ENCODE results near the gene AIP. TPM values are rescaled to one million over a fixed set of nuclear protein-coding genes. Genes with fewer than 3 reads are reported as not detected.
A peak's percentile ranks its signal among the peaks of the same experiment; 100 is the strongest.

AIP gene
- total and polyA plus RNA-seq, 9 of the 15 experiments (the other 6 are each of a cell fraction or from before 2014, with no cell fraction given), result 5.2 to 92.5 (median 52.7) TPM

GRCh38 chr11:67469508-67469811 lies 13.4 kb upstream of the AIP start (continued):
- no peak for TF ChIP-seq POLR2H (tag; IDR thresholded peaks at IDR 0.05; ENCODE audit: low read depth)

DNA sequence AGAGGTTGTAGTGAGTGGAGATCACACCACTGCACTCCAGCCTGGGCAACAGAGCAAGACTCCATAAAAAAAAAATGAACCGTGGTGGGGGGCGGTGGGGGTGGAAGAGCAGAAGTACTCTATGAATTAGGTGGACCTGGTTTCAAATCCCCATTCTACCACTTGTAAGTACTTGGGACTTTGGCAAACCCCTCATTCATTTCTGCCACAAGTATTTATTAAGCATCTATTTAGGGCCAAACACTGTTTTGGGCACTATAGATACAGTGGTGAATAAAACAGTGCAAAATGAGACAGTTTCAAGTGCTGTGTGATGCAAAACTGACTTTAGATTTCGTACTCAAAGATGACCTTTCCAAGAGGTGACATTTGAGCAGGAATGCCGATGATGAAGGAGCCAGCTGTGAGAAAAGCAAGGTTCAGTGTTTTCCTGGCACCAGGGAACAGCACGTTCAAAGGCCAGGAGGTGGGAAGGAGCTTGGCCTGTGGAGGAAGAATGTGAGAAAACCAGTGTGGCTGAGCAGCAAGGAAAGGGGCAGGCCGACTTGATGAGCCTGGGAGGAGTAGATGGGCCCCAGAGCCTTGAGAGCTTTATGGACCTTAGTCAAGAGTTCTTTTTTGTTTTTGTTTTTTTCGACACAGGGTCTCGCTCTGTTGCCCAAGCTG lies 12.4 kb upstream of the AIP start:
- FAIRE-seq (peak; percentile 15), DNase-seq (ENCODE audit: extremely low read depth in 1 of 4, low spot score in 3 of 4) (no peak), ATAC-seq (no peak)
- H2AFZ ChIP-seq (ENCODE audit: low read depth, low read length), result peak overlapping the region; percentile 60; the same call in 1 of the 2 replicates
- ChIA-PET CTCF (ENCODE audit: low intra/inter-chr PET ratio) (no interaction called here), POLR2A (interaction anchor here (1.0 kb wide), 1 partner anchor 90 kb away, joined by 3 read pairs; no protein-coding TSS in a partner anchor)
- peaks cover 4% of the 10 kb centered on the region; the same call in 2 of the 3 replicates for H3K79me2 ChIP-seq (ENCODE audit: control insufficient read depth, insufficient read depth, low read length)
- no TSS peak for BruUV-seq (replicated peaks)
- H3K4me3 ChIP-seq, result no peak overlapping the region
- H3K36me3 ChIP-seq (ENCODE audit: control insufficient read depth, insufficient read depth, low read length), result no peaks in the 10 kb centered on the region
- in situ Hi-C loops (cut with MboI) (no loop called here), intact Hi-C loops (cut with micrococcal nuclease) (loop anchor here (5.0 kb wide), 1 partner anchor 37 kb away; the partner anchor contains the start of genes CDK2AP2 and PITPNM1)
- no peak overlapping the region for H3K4me2 ChIP-seq (ENCODE audit: insufficient read depth, low read length)
- WGBS (ENCODE audit: insufficient coverage, low coverage, missing lambda C conversion rate), result 78% methylated on average over 8 of the region's 8 CpGs
- no peak overlapping the region for H3K9ac ChIP-seq (ENCODE audit: insufficient read depth in 1 of 2, low read depth in 2 of 2, low read length in 2 of 2)
- no peaks in the 10 kb centered on the region for H3K27me3 ChIP-seq (ENCODE audit: control insufficient read depth in 2 of 2, insufficient read depth in 2 of 2, low read length in 2 of 2)
- H3K4me1 ChIP-seq (replicated peaks in 1 of 2; ENCODE audit: control insufficient read depth in 2 of 2, insufficient read depth in 2 of 2, low read length in 2 of 2), result peaks cover 6 to 29% of the 10 kb centered on the region in 2 experiments; a peak in 4 of 5 replicates
- no peak overlapping the region for H3K27ac ChIP-seq (ENCODE audit: extremely low read depth, low read depth, low read length)
- no peaks in the 10 kb centered on the region for H3K9me1 ChIP-seq (ENCODE audit: control insufficient read depth, insufficient read depth, low read length)
- TF ChIP-seq MXD1 (CRISPR knock-in tag; IDR thresholded peaks at IDR 0.05; ENCODE audit: borderline replicate concordance, poor library complexity, severe bottlenecking) (no peak), MYC (IDR thresholded peaks at IDR 0.05; ENCODE audit: low read depth, low read length) (no peak), MYC (CRISPR knock-in tag; IDR thresholded peaks at IDR 0.05; ENCODE audit: borderline replicate concordance, low read depth) (no peak), ZNF589 (CRISPR knock-in tag; IDR thresholded peaks at IDR 0.05; ENCODE audit: low read depth) (no peak), ZNF212 (CRISPR knock-in tag; IDR thresholded peaks at IDR 0.05) (no peak), PYGO2 (tag; IDR thresholded peaks at IDR 0.05) (no peak), FOXJ3 (CRISPR knock-in tag; IDR thresholded peaks at IDR 0.05) (no peak), ARID2 (IDR thresholded peaks at IDR 0.05) (no peak), ZNF121 (CRISPR knock-in tag; conservative IDR thresholded peaks at IDR 0.05) (0 out of 2 replicates have a peak, but pooled peaks have one; percentile 1)
- no peaks in the 10 kb centered on the region for H4K20me1 ChIP-seq (replicated peaks; ENCODE audit: control insufficient read depth, insufficient read depth, low read length)
- H3K9me3 ChIP-seq (replicated peaks; ENCODE audit: control insufficient read depth, insufficient read depth, low read depth, low read length), result no peaks in the 10 kb centered on the region

Measured in K562 (cell line).